DLD1 (cell line): Measurements from ENCODE around the gene C9orf153.
"Not testable (repeated sequence)": the region's sequence is repeated elsewhere in the genome, so short reads cannot be mapped to it uniquely, and the experiment has no call there.

Experiments used
- in situ Hi-C: cut with HindIII; loops from 2 replicates; pipeline ENCODE4 v1.10.0; 2017; ENCODE audit warnings: low sequenced_read_pairs

The C9orf153 gene

GRCh38 chr9:86193088-86193487 lies 66.4 kb downstream of the C9orf153 start:
- in situ Hi-C loops, result no loop called here

DNA sequence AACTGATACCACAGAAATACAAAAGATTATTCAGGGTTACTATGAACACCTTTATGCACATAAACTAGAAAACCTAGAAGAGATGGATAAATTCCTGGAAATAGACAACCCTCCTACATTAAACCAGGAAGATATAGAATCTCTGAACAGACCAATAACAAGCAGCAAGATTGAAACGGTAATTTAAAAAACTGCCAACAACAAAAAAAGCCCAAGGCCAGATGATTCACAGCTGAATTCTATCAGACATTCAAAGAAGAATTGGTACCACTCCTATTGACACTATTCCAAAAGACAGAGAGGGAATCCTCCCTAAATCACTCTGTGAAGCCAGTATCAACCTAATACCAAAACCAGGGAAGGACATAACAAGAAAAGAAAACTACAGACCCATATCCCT lies 68.8 kb downstream of the C9orf153 start:
- in situ Hi-C loops, result not testable (repeated sequence)

DNA sequence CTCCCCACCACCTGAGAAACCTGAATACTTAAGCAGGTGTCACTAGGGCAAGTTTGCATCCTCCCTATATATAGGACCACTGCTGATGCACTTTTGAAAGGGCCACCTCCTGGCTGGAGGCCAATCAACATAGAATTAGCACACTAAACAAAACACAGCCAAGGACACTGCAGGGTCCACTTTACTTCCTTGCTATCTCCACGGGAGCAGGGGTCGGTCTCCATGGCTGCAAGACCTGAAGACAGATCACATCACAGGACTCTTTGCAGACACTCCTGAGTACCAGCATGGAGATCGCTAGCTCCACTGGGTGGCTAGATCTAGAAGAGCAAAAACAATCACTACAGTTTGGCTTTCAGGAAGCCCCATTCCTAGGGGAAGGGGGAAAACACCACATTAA lies 72.3 kb downstream of the C9orf153 start:
- in situ Hi-C loops, result no loop called here

DNA sequence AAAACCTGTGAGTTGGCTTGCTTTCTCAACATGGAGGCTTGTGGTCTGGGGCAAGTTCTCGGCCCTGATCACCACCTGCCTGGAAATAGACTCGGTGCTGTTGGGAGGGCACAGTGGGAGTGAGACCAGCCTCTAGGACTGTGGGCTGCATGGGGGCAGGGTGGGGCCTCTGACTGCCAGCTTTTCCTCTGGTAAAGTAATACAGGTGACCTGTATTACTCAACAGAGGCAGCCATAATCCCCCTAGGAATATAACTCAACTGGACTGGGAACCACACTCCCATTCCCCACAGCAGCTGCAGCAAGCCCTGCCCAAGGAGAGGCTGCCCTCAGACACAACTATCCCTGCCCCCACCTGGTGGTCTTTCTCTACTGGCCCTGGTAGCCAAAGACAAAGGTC lies 72.8 kb downstream of the C9orf153 start:
- in situ Hi-C loops, result no loop called here

GRCh38 chr9:86185872-86186271 lies 73.6 kb downstream of the C9orf153 start:
- in situ Hi-C loops, result no loop called here

GRCh38 chr9:86184138-86184524 lies 75.3 kb downstream of the C9orf153 start:
- in situ Hi-C loops, result no loop called here

DNA sequence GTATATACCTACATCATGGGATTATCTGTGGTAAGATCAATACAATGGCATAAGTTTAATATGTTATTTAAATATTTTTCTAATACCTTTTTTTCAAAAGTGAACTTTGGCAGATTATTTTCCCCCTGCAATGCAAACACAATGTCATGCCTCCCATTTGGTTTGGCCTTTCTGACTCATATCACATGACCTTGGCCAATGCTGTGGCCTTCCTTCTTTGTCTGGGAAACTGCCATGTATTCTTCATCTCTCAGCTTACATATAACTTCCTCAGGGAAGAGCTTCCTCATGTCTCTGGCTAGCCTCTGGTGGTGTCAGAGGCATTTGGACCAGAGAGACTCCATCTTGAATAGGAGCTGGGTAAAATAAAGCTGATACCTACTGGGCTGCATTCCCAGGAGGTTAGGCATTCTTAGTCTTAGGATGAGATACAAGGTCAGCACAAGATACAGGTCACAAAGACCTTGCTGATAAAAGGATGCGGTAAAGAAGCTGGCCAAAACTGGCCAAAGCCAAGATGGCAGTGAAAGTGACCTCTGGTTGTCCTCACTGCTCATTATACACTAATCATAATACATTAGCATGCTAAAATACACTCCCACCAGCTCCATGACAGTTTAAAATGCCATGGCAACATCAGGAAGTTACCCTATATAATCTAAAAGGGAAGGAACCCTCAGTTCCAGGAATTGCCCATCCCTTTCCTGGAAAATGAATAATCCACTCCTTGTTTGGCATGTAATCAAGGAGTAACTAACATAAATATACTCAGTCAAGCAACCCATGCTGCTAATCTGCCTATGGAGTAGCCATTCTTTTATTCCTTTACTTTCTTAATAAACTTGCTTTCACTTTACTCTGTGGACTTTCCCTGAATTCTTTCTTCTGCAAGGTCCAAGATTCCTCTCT lies 76.0 kb downstream of the C9orf153 start:
- in situ Hi-C loops, result no loop called here

DNA sequence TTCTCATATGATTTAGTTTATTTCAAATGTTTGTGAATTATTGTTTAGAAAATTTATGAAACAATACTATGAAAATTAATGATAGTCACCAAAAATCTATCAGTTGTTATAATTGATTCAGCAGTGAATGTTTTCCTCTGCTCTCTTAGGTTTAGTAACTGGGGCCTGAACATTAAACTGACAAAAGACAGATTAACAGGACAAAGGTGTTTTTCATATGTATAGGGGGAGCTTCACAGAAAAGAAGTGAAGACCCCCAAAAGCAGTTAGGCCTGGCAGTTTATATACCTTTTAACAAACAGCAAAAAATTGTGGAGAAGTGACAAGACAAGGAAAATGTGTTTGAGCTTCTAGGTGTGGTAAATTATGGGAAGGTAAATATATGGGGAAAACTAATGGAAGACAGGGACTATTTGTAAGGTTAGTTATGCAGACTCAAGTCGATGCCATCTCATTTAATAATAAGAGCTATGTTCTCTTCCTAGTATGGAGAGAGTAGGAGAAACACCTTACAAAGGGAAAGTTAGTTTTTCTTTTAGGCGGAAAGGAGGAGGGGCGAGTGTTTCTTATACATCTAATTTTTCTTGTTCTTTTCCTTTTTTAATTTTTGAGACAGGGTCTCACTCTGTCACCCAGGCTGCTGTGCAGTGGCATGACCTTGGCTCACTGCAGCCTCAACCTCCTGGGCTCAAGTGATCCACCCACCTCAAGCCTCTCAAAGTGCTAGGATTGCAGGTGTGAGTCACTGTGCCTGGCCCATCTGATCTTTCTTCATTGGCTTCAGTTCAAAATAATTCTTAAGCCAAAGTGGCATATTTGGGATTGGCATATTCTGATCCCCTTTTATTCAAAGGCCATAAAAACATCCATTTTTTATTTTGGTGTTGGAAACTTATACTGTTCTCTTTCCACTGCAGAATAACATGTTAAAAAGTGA lies 77.8 kb downstream of the C9orf153 start:
- in situ Hi-C loops, result no loop called here

DNA sequence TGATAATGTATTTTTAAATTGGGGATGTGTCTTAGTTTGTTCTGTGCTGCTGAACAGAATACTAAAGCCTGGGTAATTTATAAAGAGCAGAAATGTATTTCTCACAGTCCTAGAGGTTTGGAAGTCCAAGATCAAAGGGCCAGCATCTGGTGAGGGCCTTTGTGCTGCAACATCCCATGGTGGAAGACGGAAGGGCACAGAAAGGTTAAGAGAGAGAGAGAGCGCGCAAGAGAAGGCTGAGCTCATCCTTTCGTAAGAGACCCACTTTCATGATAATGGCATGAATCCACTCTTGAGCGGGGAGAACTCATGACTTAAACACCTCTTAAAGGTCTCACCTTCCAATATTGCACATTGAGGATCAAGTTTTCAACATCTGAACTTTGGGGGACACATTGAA lies 81.0 kb downstream of the C9orf153 start:
- in situ Hi-C loops, result no loop called here

- in situ Hi-C loops, result no loop called here
These were observed 81.5 kb downstream of the C9orf153 start for GRCh38 chr9:86177995-86178394.

DNA sequence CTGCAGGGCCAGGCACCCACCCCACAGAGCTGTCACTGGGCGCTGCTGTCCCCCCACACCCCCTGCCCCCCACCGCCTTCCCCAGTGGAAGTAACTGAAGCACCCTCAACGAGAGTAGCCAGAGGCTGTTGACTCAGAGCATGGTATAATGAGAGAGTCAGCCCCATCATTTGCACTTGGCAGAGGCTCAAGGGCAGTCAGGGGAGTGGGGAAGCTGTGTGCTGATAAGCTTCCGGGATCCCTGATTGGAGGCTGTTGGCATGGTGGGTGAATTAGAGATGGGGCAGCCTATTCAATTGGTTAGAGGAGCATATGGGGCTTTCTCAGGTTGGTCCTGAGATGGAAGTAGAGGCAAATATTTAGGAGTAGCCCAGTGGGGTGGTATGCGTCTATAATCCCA lies 83.0 kb downstream of the C9orf153 start:
- in situ Hi-C loops, result no loop called here

- in situ Hi-C loops, result no loop called here
These were observed 83.6 kb downstream of the C9orf153 start for GRCh38 chr9:86175743-86176456.

DNA sequence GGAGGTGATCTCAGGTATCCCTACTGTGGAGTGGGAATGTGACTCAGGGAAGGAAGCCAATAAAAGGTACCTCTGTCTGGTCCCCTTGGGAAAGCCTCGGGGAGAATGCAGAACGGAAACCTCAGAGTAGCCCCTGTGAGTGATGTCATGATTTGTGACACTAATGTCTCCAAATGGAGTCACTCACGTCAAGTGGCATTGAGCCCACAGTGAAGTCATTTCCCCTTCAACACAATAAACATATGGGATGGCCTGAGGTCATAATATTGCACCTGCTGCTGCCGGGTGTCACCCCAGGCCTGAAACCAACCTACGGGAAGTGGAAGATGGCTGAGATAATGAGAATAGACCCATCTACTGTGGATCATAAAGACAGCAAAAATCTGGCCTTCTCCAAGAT lies 84.2 kb downstream of the C9orf153 start:
- in situ Hi-C loops, result no loop called here
